Measurements from ENCODE around the gene WT1. TPM values are rescaled to one million over a fixed set of nuclear protein-coding genes. Genes with fewer than 3 reads are reported as not detected.

WT1 gene
- total and polyA plus RNA-seq, 10 of the 15 experiments (the other 5 are each of a cell fraction or from before 2014, with no cell fraction given): 0.07 to 0.37 (median 0.08) TPM; not detected in 7

DNA sequence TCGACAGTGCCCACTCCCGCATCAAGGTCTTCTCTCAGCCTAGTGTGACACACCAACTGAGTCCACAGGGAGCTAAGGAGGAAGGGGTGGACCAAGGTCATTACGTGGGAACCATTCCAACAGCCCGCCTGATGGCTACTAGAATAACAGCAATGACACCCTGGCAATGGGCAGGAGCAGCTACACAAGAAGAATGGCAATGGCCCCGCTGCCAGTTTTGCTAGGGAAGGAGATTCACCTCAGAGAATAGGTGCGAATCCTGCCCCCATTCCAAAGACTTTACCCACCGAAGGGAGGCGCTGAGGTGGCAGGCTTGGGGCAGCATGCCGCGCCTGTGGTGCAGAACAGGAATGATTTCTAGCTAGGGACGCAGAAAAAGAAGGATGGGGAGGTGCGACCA, 9.1 kb downstream of the WT1 start (continued):
- TF ChIP-seq, protein P1, sequence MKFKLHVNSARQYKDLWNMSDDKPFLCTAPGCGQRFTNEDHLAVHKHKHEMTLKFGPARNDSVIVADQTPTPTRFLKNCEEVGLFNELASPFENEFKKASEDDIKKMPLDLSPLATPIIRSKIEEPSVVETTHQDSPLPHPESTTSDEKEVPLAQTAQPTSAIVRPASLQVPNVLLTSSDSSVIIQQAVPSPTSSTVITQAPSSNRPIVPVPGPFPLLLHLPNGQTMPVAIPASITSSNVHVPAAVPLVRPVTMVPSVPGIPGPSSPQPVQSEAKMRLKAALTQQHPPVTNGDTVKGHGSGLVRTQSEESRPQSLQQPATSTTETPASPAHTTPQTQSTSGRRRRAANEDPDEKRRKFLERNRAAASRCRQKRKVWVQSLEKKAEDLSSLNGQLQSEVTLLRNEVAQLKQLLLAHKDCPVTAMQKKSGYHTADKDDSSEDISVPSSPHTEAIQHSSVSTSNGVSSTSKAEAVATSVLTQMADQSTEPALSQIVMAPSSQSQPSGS (IDR thresholded peaks at IDR 0.05; ENCODE audit: low read length): no peak
- TF ChIP-seq STAT1 (conservative IDR thresholded peaks at IDR 0.05): no peak
- no peak for TF ChIP-seq GATAD2B (conservative IDR thresholded peaks at IDR 0.05; ENCODE audit: low read depth)
- TF ChIP-seq, protein P2, sequence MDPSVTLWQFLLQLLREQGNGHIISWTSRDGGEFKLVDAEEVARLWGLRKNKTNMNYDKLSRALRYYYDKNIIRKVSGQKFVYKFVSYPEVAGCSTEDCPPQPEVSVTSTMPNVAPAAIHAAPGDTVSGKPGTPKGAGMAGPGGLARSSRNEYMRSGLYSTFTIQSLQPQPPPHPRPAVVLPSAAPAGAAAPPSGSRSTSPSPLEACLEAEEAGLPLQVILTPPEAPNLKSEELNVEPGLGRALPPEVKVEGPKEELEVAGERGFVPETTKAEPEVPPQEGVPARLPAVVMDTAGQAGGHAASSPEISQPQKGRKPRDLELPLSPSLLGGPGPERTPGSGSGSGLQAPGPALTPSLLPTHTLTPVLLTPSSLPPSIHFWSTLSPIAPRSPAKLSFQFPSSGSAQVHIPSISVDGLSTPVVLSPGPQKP (IDR thresholded peaks at IDR 0.05; ENCODE audit: low read depth, low read length): no peak
- no peak for TF ChIP-seq GABPA (IDR thresholded peaks at IDR 0.05; ENCODE audit: low read depth)
- TF ChIP-seq RB1 (IDR thresholded peaks at IDR 0.05; ENCODE audit: borderline replicate concordance): no peak

DNA sequence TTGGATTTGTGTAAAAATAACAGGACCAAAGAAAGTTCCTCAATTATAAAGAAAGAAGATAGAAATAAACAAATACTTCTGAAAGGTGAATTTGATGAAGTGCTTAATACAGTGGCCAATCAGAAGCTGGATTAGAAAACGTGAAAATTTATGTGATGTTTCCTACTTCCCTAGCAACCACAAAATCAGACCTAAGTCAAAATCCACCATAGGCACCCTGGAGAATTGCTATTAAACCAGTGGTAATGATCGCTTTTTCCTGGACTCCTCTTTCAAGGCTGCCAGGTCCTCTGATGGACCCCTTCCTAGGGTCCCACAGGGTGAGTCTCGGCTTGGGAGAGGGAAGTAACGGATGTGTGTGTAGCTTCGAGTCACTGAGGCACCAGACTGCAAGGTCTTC, 9.6 kb downstream of the WT1 start:
- H3K4me3 ChIP-seq: no peak overlapping the region
- no peak for ATAC-seq
- WGBS (ENCODE audit: insufficient coverage, insufficient replicate concordance, low lambda C conversion rate, missing lambda C conversion rate): 34% methylated on average over 5 of the region's 5 CpGs
- no peaks in the 10 kb centered on the region for H3K36me3 ChIP-seq (ENCODE audit: control insufficient read depth in 2 of 2, insufficient read depth in 2 of 2, low read length in 1 of 2)
- H3K4me2 ChIP-seq (ENCODE audit: control insufficient read depth, insufficient read depth): no peak overlapping the region
- DNase-seq (ENCODE audit: low read depth, low spot score): no peak
- H3K4me1 ChIP-seq (ENCODE audit: control insufficient read depth, insufficient read depth, low read length): peaks cover 4% of the 10 kb centered on the region
- no TSS peak for BruUV-seq (replicated peaks)
- intact Hi-C loops (cut with micrococcal nuclease; ENCODE audit: unreplicated experiment) (no loop called here), in situ Hi-C loops (cut with MboI) (no loop called here)
- SMC1A ChIA-PET (ENCODE audit: uncharacterized antibody, unreplicated experiment): interaction anchor here (1.2 kb wide), 1 partner anchor 21 kb away, joined by 3 read pairs; no protein-coding TSS in a partner anchor
- no peak overlapping the region for H2AFZ ChIP-seq (ENCODE audit: control insufficient read depth, low read depth, low read length)
- no peaks in the 10 kb centered on the region for H4K20me1 ChIP-seq (ENCODE audit: control insufficient read depth, insufficient read depth)
- H3K9ac ChIP-seq (ENCODE audit: control insufficient read depth, insufficient read depth, low read length): no peak overlapping the region
- CTCF ChIA-PET: no interaction called here
- H3K79me2 ChIP-seq (ENCODE audit: control insufficient read depth, insufficient read depth, low read length): no peaks in the 10 kb centered on the region
- peaks cover 5 to 18% of the 10 kb centered on the region in 2 experiments for H3K27me3 ChIP-seq (replicated peaks in 1 of 2; ENCODE audit: control insufficient read depth in 2 of 2, insufficient read depth in 2 of 2, low read length in 1 of 2)
- H3K9me3 ChIP-seq (replicated peaks; ENCODE audit: control insufficient read depth, insufficient read depth, low read length): no peaks in the 10 kb centered on the region; the same call in 2 of the 3 replicates
- no peak overlapping the region for H3K27ac ChIP-seq (ENCODE audit: control insufficient read depth, insufficient read depth)
- FAIRE-seq: no peak
- RAD21 ChIA-PET (ENCODE audit: unreplicated experiment): no interaction called here
- POLR2A ChIA-PET: interaction anchor here (0.7 kb wide), 1 partner anchor 1598 kb away, joined by 4 read pairs; no protein-coding TSS in a partner anchor
- TF ChIP-seq, protein P3, sequence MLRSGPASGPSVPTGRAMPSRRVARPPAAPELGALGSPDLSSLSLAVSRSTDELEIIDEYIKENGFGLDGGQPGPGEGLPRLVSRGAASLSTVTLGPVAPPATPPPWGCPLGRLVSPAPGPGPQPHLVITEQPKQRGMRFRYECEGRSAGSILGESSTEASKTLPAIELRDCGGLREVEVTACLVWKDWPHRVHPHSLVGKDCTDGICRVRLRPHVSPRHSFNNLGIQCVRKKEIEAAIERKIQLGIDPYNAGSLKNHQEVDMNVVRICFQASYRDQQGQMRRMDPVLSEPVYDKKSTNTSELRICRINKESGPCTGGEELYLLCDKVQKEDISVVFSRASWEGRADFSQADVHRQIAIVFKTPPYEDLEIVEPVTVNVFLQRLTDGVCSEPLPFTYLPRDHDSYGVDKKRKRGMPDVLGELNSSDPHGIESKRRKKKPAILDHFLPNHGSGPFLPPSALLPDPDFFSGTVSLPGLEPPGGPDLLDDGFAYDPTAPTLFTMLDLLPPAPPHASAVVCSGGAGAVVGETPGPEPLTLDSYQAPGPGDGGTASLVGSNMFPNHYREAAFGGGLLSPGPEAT (IDR thresholded peaks at IDR 0.05; ENCODE audit: low read depth): no peak
- TF ChIP-seq ZNF207 (IDR thresholded peaks at IDR 0.05; ENCODE audit: borderline replicate concordance) (no peak), STAT1 (conservative IDR thresholded peaks at IDR 0.05) (no peak), HDAC2 (IDR thresholded peaks at IDR 0.05) (no peak), SREBF1 (IDR thresholded peaks at IDR 0.05; ENCODE audit: low read length) (no peak), PAX8 (IDR thresholded peaks at IDR 0.05) (no peak), STAT3 (IDR thresholded peaks at IDR 0.05; ENCODE audit: low read depth, low read length) (no peak), SMARCA5 (IDR thresholded peaks at IDR 0.05) (no peak), NBN (IDR thresholded peaks at IDR 0.05) (no peak), MTA2 (IDR thresholded peaks at IDR 0.05; ENCODE audit: low read depth) (no peak), BRCA1 (IDR thresholded peaks at IDR 0.05; ENCODE audit: low read depth, low read length) (no peak), ZBED1 (IDR thresholded peaks at IDR 0.05; ENCODE audit: borderline replicate concordance) (no peak)
- TF ChIP-seq, protein P4, sequence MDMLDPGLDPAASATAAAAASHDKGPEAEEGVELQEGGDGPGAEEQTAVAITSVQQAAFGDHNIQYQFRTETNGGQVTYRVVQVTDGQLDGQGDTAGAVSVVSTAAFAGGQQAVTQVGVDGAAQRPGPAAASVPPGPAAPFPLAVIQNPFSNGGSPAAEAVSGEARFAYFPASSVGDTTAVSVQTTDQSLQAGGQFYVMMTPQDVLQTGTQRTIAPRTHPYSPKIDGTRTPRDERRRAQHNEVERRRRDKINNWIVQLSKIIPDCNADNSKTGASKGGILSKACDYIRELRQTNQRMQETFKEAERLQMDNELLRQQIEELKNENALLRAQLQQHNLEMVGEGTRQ (IDR thresholded peaks at IDR 0.05; ENCODE audit: borderline replicate concordance, low read depth, low read length): no peak

All from GM12878 (cell line).